NB4 (cell line): Measurements from ENCODE around the gene DSP.
A peak's percentile ranks its signal among the peaks of the same experiment; 100 is the strongest.

Experiments
- MAX ChIP-seq: IDR thresholded peaks from 2 replicates; pipeline ENCODE4 v1.6.1; 2011; ENCODE audit warnings: low read depth, low read length
- POLR2A ChIP-seq: IDR thresholded peaks from 2 replicates; pipeline ENCODE4 v1.6.1; 2011; ENCODE audit warnings: mild to moderate bottlenecking; ENCODE audit not compliant: insufficient read length; ENCODE audit errors: extremely low read depth
- TF ChIP-seq, protein P1 (sequence below): IDR thresholded peaks from one replicate; pipeline ENCODE4 v1.5.1; 2012; ENCODE audit warnings: low read depth, low read length

DNA sequence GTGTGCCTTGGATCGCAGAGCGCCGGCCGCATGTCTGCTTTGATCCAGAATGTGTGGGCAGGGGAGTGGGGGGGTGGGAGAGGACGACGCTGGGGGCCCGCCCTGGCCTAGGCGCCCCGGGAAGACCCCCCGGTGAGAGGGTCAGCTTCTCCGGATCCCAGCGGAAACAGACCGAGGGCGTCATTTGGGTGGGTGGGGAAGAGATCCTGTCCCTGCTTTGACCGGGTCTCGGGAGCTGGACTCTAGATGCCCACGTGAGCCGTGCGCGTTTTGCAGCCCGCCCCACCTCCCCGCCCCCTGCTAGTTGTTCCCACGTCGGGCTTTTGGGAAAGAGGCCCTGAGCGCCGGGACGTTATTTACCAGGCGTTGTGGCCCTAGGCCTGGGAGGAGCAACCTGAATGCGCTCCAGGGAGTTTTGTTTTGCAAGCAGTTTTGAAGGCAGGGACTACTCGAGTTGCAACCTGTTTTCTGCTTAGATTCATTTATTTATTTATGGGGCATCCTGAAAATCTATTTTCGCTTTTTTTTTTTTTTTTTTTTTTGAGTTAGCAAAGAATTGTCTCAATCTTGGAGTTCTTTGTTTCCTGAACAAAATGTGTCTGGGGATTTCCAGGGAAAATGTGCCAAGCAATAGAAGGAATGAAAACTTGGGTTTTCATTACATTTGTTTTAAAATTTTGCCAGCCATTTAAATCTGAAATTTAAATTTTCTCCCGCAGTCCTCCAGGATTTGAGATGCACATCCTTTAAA, 1.6 kb downstream of the DSP start:
- TF ChIP-seq, protein P1, sequence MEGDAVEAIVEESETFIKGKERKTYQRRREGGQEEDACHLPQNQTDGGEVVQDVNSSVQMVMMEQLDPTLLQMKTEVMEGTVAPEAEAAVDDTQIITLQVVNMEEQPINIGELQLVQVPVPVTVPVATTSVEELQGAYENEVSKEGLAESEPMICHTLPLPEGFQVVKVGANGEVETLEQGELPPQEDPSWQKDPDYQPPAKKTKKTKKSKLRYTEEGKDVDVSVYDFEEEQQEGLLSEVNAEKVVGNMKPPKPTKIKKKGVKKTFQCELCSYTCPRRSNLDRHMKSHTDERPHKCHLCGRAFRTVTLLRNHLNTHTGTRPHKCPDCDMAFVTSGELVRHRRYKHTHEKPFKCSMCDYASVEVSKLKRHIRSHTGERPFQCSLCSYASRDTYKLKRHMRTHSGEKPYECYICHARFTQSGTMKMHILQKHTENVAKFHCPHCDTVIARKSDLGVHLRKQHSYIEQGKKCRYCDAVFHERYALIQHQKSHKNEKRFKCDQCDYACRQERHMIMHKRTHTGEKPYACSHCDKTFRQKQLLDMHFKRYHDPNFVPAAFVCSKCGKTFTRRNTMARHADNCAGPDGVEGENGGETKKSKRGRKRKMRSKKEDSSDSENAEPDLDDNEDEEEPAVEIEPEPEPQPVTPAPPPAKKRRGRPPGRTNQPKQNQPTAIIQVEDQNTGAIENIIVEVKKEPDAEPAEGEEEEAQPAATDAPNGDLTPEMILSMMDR, result no peak
- TF ChIP-seq MAX (no peak; the same call in 1 of the 2 replicates), POLR2A (peak; percentile 16)
